DND-41 (cell line): ENCODE results near the gene CDK5RAP1.

Experiments
- EZH2 ChIP-seq: IDR thresholded peaks from 3 replicates; pipeline ENCODE4 v1.6.1; 2012; ENCODE audit warnings: borderline replicate concordance, low read depth, mild to moderate bottlenecking, moderate library complexity, low read length, inconsistent platforms; ENCODE audit not compliant: severe bottlenecking
- TF ChIP-seq, protein P1 (sequence below): IDR thresholded peaks from 2 replicates; pipeline ENCODE4 v1.5.1; 2012; ENCODE audit warnings: borderline replicate concordance, low read length, moderate library complexity, mild to moderate bottlenecking; ENCODE audit not compliant: poor library complexity, severe bottlenecking; ENCODE audit errors: extremely low read depth

DNA sequence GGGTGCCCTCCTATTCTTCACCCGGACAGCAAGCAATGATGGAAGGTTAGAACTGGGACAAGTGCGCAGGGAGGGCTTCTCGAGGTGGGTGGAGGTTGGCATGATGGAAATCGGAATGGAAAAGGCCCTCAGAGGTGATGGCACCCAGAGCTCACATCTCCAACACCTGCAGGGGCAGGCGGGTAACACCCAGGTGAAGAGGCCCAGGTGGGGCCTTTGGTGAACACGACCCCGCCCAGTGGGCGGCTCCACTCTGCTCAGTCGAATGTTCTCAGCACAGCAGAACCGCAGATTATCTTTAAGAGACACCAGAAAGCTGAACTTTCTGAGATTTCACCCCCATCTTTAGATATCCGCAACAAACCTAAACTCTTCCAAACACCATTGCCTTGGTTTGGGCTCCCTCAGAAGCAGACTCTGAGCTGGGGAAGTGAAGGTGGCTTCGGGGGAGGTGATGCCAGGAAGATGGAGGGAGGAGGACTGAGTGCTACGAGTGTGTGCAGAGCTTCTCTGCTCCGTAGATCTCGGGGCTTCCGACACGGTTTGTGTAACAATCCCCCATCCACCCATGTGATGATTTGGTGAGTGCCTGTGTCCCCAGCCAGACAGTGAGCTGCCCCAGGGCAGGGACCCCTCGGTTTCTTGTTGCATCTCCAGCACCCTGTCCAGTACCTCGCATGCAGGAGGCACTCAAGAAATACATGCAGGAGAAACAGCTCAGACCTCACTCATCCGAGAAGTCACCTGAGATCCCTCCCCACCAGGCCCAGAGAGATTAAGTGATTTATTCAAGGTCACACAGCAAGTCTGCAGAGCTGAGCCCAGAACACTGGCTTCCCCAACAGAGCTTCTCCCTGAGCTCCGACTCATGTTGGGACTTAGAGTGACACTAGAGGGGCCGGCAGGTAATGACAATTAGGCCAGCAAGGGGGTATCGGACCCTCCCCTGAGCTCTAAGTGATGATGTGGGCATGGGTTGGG is 72.9 kb downstream of the CDK5RAP1 start:
- no peak for TF ChIP-seq EZH2
- TF ChIP-seq, protein P1, sequence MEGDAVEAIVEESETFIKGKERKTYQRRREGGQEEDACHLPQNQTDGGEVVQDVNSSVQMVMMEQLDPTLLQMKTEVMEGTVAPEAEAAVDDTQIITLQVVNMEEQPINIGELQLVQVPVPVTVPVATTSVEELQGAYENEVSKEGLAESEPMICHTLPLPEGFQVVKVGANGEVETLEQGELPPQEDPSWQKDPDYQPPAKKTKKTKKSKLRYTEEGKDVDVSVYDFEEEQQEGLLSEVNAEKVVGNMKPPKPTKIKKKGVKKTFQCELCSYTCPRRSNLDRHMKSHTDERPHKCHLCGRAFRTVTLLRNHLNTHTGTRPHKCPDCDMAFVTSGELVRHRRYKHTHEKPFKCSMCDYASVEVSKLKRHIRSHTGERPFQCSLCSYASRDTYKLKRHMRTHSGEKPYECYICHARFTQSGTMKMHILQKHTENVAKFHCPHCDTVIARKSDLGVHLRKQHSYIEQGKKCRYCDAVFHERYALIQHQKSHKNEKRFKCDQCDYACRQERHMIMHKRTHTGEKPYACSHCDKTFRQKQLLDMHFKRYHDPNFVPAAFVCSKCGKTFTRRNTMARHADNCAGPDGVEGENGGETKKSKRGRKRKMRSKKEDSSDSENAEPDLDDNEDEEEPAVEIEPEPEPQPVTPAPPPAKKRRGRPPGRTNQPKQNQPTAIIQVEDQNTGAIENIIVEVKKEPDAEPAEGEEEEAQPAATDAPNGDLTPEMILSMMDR: no peak
